Medulla oblongata (tissue), 1 donor: Measurements from ENCODE around the gene GRIN2A.
A peak's percentile ranks its signal among the peaks of the same experiment; 100 is the strongest.
"Not testable (repeated sequence)": the region's sequence is repeated elsewhere in the genome, so short reads cannot be mapped to it uniquely, and the experiment has no call there.

ENCODE experiments used
- DNase-seq: peaks from one replicate; pipeline ENCODE4 v3.0.0-alpha.2; 2015; ENCODE audit errors: extremely low spot score

Gene GRIN2A

DNA sequence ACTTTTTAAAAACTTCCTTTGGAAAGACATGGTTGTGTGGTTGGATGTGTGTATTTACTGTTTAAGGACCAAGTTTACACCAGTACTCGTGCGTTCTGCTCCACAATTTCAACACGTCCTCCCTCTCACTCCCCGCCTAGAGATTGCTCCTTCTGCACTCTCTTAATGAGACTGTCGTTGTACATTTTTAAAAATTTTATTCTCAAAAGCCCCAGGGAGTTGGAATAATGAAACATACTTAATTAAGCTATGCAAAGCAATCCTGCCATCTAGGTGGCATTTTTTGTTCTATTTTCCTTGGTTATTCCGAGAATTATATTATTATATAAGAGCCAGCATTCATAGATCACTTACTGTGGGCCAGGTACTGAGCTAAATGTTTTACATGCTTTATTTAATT is 264.5 kb downstream of the GRIN2A start:
- no peak for DNase-seq

DNA sequence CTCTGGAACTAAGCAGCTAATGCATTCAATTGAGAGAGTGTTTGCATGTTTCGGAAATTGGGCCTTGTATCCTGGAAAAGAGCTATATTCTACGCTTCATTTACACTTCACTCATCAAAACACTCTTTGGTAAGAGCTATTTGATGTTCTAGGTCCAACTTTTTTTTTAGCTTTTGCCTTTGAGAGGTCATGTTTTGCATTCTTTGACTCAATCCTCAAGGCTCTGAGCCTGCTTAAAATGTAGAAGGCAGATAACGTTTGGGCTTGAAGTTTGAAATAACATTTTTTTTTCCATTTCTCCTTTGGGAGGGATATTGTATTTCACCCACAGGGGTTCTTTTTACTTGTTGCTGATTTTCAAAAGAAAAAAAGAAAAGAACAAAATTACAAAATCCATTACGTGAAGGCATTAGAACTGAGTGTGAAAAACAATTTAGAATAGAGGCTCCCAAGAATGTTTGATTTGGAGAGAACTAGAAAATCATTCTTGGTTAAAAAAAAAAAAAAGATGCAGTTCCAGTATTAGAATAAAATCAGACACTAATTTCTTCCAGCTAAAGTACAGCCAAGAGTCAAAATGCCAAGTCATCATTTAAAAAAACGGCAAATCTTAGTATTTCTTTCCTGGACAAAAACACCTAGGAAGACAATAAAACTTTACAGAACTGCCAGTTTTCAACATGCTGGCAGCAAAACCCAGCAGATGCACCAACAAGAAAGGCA is 268.5 kb downstream of the GRIN2A start:
- DNase-seq: peak; percentile 30

DNA sequence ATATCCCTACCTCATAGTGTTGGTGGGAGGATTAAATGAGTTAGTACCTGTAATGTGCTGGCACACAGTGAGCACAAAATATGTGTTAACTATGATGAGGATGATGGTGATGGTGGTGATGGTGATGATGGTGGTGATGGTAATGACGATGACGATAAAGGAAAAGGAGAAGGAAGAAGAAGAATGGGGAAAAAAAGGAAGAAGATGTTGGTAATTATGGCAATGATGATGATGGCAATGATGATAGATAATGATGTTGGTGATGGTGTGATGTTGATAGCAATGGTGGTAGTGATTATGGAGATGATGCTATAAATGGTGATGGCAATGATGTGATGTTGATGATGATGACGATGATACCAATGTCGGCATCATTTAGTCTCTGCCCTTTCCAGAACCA is 270.2 kb downstream of the GRIN2A start:
- DNase-seq: no peak

DNA sequence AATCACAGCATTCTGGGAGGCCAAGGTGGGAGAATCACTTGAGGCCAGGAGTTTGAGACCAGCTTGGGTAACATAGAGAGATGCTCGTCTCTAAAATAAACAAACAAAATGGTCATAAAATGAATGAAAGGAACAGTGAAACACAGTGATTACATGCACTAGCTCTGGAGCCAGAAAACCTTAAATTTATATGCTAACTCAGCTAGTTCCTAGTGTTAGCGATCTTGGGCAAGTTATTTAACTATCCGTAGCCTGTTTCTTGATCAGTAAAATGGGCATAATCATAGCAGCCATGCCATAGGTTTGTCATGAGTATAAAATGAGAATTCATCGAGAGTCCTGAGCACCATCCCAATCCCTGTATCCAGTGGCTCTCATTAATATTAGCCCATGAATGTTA is 271.0 kb downstream of the GRIN2A start:
- no peak for DNase-seq

DNA sequence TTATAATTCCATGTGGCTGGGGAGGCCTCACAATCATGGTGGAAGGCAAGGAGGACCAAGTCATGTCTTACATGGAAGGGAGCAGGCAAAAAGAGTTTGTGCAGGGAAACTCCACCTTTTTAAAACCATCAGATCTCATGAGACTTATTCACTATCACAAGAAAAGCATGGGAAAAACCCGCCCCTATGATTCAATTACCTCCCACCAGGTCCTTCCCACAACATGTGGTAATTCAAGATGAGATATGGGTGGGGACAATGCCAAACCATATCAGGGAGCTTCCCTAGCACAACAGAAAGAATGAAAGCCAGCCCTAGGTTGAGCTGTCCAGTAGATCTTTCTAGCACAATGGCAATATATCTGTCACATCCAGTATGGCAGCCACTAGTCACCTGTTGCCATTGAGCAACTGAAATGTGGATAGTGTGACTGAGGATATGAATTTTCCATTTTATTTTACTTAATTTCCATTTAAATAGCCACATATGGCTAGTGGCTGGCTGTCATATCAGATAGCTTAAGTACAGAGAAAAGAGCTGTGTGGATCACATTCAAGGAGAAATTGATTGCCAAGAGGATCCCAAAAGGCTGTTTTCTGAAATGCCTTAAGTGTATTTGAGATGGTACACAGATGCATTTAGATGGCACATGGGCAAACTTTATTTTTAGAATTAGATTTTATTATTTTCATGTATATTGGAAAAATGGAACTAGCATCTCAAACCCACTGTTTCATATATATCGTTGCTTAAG is 273.0 kb downstream of the GRIN2A start:
- DNase-seq: no peak

DNA sequence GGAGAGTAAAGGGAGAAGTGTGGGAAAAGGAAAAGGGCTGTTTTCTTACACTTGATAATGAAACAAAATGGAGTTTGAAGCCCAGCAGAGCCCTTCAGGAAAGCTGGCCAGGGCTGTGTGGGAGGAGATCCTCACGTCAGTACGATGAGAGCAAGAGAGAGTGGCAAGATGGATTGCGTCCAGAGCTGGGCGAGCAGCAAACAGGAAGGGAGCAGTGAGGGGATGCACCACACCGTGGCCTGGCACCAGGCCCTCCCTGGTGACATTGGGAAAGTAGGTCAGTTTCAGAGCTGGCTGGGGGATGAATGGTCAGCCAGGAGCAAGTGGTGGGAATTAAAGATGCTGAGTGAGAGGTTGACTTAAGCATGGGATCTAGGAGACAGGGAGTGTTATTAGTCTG is 273.6 kb downstream of the GRIN2A start:
- DNase-seq: peak; percentile 59

DNA sequence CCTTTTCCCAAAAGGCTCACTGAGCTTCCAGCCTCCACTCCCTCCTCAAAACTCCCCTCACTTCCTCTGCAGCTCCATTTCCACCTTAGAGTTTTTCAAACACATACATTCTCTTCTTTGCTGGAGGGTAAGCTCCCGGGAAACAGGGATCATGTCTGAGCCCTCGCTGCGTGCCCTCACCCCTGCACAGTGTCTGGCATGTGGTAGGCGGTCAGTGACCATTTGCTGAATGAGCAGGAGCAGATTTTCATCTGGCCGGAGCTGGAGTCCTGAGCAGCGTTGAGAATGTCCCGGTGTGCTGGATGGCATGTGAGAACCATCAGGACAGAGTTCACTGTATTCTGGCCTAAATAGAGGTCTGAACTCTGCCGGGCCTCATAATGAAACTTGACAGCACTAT is 274.5 kb downstream of the GRIN2A start:
- no peak for DNase-seq

DNA sequence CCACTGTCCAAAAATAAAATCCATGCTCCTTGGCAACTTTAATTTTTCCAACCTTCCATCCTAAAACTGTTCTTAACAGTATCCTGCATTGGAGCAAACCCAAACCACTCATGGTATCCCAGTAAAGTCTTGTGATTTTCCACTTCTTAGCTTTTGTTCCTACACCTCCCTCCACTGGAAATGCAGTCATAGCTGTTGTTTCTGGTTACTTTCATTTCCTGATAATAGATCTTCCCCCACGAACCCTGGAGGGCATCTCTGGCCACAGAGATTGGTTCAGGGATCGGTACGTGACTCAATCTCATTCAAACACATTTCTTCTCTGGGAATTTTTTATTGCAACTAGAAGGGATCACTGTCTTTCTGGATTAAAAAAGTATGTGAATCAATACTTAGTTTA is 276.0 kb downstream of the GRIN2A start:
- DNase-seq: no peak

DNA sequence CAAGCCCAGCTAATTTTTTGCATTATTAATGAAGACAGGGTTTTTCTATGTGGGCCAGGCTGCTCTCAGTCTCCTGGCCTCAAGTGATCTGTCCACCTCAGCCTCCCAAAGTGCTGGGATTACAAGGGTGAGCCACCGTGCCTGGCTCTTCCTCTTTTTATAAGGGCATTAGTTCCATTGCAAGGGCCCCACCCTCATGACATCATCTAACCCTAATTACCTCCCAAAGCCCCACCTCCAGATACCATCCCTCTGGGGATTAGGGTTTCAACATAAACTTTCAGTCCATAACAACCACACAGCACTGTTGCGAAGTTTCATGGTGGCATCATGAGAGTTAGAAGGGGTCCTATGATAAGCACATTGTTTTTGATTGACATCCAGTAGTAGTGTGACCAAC is 277.7 kb downstream of the GRIN2A start:
- no peak for DNase-seq

DNA sequence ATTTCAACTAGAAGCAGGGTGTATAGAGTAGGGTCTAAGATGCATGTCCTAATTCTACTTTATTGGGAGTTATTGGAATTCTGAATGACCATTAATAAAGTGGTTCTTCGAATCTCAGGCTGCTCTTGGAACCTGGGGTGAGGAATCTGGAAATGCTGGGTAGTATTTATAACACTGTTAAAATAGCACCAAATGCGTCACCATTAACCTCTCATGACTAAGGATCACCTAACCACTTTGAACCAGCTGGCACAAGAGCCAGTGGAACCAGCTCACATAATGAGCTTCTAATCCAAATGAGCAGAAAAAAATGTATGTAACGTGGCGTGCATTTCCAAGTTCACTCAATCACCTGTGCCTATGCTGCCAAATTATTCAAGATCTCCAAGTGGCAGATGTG is 281.7 kb downstream of the GRIN2A start:
- DNase-seq: no peak

DNA sequence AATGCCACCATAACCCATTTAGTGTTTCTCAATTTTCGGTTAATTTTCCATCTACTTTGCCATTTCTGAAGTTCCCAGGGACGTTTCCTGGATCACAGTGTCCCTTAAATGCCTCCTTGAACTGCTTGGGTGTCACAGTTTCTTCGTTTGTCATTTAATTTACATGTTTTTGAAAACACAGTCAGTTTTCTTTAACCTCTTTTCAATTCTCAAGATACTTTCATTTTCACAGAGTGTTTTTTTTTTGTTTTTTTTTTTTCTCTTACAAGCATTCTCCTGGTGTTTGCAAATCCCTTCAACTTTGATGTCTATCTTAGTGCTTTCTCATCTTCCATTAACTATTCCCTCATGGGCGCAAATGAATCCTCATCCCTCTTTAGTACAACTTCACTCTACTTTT is 283.7 kb downstream of the GRIN2A start:
- no peak for DNase-seq

DNA sequence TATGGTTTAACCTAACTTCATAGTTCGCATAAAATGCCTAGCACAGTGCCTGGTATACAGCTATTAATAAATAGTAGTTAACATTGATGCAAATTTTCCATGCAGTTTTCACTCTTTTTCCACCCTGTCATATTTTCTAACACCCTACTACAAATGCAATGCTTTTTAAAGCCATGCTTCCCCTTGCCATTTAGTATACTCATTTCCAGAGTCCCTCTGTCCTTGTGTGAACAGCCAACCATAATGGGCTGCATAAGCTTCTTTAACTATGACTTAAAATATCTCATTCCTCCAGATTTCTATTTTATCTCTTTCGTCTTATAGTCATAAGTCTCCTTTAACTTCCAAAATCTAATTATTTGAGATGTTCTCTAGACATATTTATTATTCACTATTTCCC is 284.1 kb downstream of the GRIN2A start:
- no peak for DNase-seq

DNA sequence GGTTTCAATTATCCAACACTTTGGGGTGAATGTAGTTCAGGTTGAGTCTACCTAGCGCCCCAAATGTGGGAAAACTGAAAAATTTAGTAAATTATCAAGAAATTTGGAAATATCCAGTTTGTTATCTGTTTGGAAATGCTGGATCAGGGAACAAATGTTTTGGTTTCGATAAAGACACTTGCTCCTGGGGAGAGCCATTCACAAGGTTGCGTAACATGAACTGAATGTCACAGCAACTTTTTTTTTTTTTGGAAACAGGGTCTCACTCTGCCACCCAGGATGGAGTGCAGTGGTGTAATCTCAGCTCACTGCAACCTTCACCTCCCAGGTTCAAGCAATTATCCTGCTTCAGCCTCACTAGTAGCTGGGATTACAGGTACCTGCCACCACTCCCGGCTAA is 286.4 kb downstream of the GRIN2A start:
- no peak for DNase-seq

DNA sequence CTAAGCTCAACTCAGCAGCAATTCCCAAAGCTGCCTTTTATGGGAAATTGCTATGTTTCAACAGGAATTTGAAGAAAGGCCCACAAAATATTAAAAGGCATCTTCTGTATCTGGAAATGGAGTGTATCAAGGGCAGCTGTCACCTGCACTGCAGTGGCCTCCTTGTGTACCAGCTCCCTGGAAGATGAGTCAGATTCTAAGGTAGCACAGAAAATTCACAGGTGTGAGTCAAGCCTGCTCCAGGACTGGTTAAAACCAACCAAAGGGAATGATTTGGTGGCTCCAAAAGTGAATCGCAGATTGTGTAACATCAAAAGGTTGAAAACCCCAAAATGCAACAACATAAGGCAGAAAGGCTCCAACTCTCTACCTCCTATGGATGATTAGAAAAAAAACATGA is 296.4 kb downstream of the GRIN2A start:
- DNase-seq: no peak

DNA sequence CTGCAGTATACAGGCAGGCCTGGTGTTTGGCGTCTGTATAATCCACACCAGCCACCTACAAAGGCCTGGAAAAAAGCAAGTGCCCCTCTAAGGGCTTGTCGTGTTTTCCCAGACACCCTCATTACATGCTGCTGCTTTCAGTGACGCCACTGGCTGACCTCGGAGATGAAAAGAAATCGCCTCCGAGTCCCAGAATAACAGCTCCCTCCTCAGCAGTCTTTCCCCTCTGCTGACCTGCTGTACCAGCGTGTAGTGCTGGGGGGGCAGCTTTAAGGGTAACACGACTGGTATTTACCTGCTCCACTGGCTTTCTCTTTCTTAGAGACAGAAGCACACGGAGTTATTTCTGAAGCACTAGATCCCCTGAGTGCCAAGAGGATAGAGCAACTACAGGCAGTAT is 296.8 kb downstream of the GRIN2A start:
- peak; percentile 38 for DNase-seq

DNA sequence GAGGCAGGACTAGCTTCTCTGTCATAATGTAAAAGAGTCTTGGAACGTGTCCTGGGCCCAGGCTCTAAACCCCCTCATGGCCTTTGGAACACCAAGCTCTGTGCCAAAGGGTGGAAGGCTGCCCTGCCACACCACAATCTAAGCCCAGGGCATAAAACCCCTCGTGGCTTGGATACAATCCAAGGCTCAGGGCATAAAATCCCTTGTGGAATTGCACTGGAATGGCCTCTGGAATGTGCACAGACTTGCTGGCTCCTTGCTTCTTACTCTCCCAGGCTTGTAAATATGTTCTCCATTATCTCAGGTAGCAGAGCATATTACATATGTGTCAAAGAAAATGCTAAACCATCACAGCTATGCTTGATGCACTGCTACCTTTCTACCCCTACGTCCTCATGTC is 306.2 kb downstream of the GRIN2A start:
- DNase-seq: not testable (repeated sequence)

DNA sequence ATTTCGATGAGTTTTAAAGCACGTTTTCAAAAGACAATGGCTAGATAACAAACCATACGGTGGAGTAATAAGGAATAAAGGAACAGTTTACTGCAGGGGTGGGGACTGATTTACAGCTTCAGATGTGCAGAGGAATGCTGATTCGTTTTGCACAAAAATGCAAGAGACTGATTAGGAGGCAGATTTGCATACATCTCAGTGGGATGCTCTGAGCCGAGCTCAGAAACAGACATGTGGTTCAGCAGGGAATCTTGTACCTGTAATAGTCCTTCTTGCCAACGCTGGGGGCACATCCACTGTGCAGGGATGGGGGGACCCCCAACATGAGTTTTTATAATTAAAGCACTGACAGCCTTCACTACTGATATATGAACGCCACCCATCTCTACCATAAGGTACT is 308.0 kb downstream of the GRIN2A start:
- no peak for DNase-seq

DNA sequence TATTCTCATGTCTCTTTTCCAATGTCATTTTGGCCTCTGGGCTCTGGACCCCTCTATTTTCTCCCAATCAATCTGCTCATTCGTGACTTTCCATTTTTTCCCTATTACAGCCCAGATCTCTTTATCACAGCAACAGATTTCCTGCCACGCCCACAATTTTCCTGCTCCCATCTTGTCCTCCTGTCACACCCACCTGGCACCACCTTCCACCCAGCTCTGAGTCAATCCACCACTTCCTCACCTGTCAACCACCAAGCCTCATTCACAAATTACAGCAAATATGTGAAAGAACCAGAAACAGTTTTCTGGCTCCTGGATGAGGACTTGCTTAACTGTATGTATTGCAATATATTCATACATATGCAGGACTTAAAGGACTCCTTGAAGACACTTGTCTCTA is 311.3 kb downstream of the GRIN2A start:
- no peak for DNase-seq

DNA sequence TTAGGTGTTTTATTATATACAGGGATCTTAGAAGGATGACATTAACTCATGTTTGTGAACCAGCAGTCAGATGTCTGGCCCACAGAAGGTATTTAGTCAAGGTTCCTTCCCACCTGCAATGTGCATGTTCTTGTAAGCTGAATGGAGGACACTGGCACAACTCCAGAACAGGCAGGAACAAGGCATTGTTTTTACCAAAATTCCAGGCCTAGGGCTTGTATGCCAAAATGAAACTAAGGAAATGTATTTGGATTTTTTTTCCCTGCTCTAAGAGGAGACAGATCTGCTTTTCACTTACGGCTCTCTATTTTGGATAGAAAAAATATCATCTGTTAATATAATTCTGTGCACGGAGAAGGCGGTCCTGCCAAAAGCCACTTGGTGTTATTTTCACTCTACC is 312.5 kb downstream of the GRIN2A start:
- no peak for DNase-seq

DNA sequence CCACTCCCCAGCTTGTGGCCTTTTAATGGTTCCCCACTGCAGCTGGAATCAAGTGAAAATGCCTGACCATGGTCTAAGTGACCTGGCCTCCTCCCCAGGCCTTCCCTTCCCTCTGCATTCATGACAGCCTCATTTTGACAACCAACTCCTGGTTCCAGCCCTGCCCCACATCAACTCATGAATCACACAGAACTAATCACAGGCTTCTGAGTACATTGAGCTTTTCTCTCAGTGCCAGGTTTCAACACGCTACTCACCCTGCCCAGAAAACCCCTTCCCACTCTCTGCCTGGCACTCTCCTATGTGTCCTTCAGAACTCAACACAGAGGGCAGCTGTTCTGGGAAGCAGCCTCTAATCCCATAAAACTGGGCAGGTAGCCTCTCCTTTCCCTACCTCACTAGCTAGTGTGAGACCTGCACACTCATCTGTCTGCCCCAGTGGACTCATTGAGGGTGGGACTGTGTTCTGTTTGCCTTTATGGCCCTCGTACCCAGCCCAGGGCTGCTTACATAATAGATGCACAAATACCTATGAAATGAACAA is 313.6 kb downstream of the GRIN2A start:
- no peak for DNase-seq

DNA sequence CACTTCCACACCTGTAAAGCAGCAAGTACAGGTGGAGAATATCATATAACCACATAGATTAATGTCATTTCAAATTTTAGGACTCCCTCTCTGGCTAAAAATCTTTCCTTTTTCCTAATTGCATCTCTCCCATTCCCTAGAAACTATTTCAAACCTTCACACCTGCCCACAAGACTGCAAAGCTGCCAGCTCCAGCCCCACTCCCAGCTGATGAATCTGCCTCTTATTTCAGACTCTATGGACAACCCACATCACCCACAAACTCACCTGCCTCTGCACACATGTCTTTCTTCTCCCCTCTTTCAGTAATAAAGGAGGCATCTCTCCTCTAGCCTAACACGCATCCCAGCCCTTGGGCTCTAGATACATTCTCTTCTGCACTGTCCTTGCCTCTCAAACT is 315.1 kb downstream of the GRIN2A start:
- no peak for DNase-seq

DNA sequence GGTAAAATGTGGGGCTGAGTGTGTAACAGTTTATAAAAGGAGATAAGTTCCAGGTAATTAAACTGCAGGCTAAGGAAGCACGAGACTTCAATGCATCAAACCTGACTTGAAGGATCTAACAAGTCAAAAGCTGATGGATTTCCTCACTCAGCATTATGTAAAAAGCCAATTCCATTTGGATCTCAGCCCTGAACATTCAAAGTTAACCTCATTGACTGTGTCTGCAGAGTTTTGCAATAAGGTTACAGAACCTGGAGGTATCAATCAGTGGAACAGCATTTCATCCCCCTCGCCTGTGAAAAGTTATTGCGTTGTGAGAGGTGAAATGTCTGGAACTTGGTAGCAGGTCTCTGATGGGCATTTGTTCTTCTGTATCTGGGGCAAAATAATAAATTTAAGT is 317.8 kb downstream of the GRIN2A start:
- no peak for DNase-seq

DNA sequence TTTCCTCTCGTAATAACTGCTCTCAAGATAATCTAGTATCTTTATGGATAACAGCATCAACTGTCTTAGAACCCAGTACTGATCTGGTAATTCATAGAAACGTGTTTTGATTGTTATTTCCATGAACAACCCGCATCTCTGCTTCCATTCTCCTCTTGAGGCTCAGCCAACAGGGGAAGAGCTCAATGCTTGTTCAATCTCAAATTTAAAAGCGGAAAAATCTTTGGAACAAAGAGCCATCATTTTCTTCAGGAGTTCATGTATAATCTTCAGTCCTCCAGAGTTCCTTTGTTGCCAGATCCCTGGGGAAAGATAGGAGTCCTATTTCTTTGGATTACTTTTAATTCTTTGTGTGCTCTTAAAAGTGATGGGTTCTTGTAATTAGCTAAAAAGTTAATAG is 319.9 kb downstream of the GRIN2A start:
- no peak for DNase-seq
